ENCODE data around the gene SLC41A3. TPM values are rescaled to one million over a fixed set of nuclear protein-coding genes. Genes with fewer than 3 reads are reported as not detected.
"Not testable (repeated sequence)": the region's sequence is repeated elsewhere in the genome, so short reads cannot be mapped to it uniquely, and the experiment has no call there.

SLC41A3 gene
- total and polyA plus RNA-seq, 11 donors, result 20.9 to 60.1 (median 46.4) TPM

GRCh38 chr3:125971997-125972944 is 111.7 kb downstream of the SLC41A3 start:
- Histone ChIP-seq H3K27me3 (peaks cover 0 to 26% (median 5%) of the 10 kb centered on the region in 9 donors), H3K4me3 (peak overlapping the region in 10 of 12 donors; percentile 26 to 55 (median 36)), H3K4me1 (peaks cover 0 to 12% (median 3%) of the 10 kb centered on the region in 12 donors)
- H3K27ac ChIP-seq, H3K9me3 ChIP-seq, H3K36me3 ChIP-seq: not testable (repeated sequence)
- ATAC-seq (peak; percentile 71 to 80 (median 77)), DNase-seq (peak in 2 of 5 donors; percentile 20 to 31)
- WGBS, 4 donors, result 0 to 5% (median 3%) methylated on average over 23 to 29 of the region's 31 CpGs
- intact Hi-C loops (cut with DNase I), result loop anchor here in 3 of 10 donors (5.0 to 10.0 kb wide), 2 partner anchors 110 to 113 kb away; partner anchors contain the start of gene SLC41A3 (in 3 of the 3)
- peak; percentile 70 to 83 (median 75) for TF ChIP-seq CTCF (IDR thresholded peaks at IDR 0.05)

- H3K36me3 ChIP-seq; H3K9me3 ChIP-seq; intact Hi-C loops (cut with DNase I); H3K27ac ChIP-seq; H3K4me1 ChIP-seq; DNase-seq: not testable (repeated sequence)
- WGBS, 4 donors, result 3 to 8% (median 7%) methylated on average over 3 to 5 of the region's 50 CpGs
- peaks cover 0 to 29% (median 5%) of the 10 kb centered on the region in 9 donors for H3K27me3 ChIP-seq
- peak within 1 kb of the TSS in 1 of 12 donors; percentile 35 for H3K4me3 ChIP-seq
- ATAC-seq, result peak; percentile 45 to 87 (median 84)
Observed at GRCh38 chr3:125968701-125969592, 115.0 kb downstream of the SLC41A3 start, which contains the start of gene ROPN1B. Gene ROPN1B (plus strand): TSS chr3:125969178. CDS start chr3:125972055, 2,877 bp downstream.

- H3K27ac ChIP-seq; H3K9me3 ChIP-seq; H3K36me3 ChIP-seq; ATAC-seq; intact Hi-C loops (cut with DNase I); H3K4me1 ChIP-seq; H3K4me3 ChIP-seq; DNase-seq: not testable (repeated sequence)
- 75 to 84% (median 81%) methylated on average over 2 of the region's 2 CpGs for WGBS, 4 donors
- H3K27me3 ChIP-seq, result peaks cover 0 to 29% (median 5%) of the 10 kb centered on the region in 9 donors
Observed at GRCh38 chr3:125968121-125968520, 115.8 kb downstream of the SLC41A3 start.

GRCh38 chr3:125967156-125967555 is 116.8 kb downstream of the SLC41A3 start:
- peaks cover 0 to 6% (median 2%) of the 10 kb centered on the region in 12 donors for H3K4me1 ChIP-seq
- TF ChIP-seq POLR2A (IDR thresholded peaks at IDR 0.05), result no peak
- TF ChIP-seq CTCF (IDR thresholded peaks at IDR 0.05), result no peak
- no peaks in the 10 kb centered on the region for H3K36me3 ChIP-seq
- no peak overlapping the region for H3K27ac ChIP-seq
- no peak overlapping the region for H3K4me3 ChIP-seq
- H3K9me3 ChIP-seq, result peaks cover 0 to 6% (median 0%) of the 10 kb centered on the region in 12 donors
- peaks cover 0 to 31% (median 6%) of the 10 kb centered on the region in 9 donors for H3K27me3 ChIP-seq
- ATAC-seq, result no peak
- no peak for DNase-seq
- intact Hi-C loops (cut with DNase I), result no loop called here

All from heart left ventricle (tissue), 16 donors.